GM06990 (cell line): ENCODE measurements around the gene KREMEN2.
"Not testable (repeated sequence)": the region's sequence is repeated elsewhere in the genome, so short reads cannot be mapped to it uniquely, and the experiment has no call there.

ENCODE experiments used
- DNase-seq: peaks from one replicate; pipeline ENCODE4 v3.0.0-alpha.2; 2011; ENCODE audit not compliant: insufficient read length; ENCODE audit errors: extremely low read depth
- H3K27me3 ChIP-seq: replicated peaks from 2 replicates; pipeline ENCODE4 v1.6.0; 2011; ENCODE audit warnings: low read length; ENCODE audit not compliant: control insufficient read depth, insufficient read depth
- H3K36me3 ChIP-seq: 2 replicates; pipeline ENCODE4 v1.5.1; 2011; ENCODE audit warnings: low read length; ENCODE audit not compliant: control insufficient read depth, insufficient read depth
- H3K4me3 ChIP-seq: replicated peaks from 2 replicates; pipeline ENCODE4 v1.5.1; 2011; ENCODE audit warnings: low read depth, mild to moderate bottlenecking, control low read depth, low read length
- CTCF ChIP-seq: IDR thresholded peaks from 2 replicates; pipeline ENCODE4 v1.5.1; 2011; ENCODE audit warnings: low read length, control low read depth, mild to moderate bottlenecking, inconsistent platforms; ENCODE audit not compliant: insufficient read depth, poor library complexity, severe bottlenecking

KREMEN2 gene

DNA sequence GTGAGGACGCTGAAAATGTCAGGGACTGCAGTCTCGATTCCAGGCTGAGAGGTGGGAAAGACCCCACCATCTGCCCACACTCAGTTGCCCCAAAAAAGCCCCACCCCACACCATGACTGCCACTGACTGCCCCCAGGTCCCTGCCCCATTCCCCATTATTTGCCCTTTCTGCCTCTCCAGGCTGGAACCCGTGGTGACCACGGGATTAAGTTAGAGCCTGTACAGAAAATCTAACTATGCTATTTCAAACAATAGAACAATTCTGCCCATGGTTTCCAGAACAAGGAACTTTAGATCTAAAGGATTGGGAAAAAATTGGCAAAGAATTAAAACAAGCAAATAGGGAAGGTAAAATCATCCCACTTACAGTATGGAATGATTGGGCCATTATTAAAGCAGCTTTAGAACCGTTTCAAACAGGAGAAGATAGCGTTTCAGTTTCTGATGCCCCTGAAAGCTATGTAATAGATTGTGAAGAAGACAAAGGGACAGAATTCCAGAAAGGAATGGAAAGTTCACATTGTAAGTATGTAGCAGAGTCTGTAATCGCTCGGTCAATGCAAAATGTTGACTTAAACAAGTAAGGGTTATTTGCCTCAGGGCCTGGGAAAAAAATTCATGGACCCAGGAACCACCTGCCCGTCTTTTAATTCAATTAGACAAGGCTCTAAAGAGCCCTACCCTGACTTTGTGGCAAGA, 38.0 kb upstream of the KREMEN2 start:
- Histone ChIP-seq H3K27me3 (no peaks in the 10 kb centered on the region), H3K36me3 (peaks cover 5% of the 10 kb centered on the region), H3K4me3 (no peak overlapping the region)
- no peak for DNase-seq
- no peak for TF ChIP-seq CTCF

GRCh38 chr16:2926650-2926999, 37.5 kb upstream of the KREMEN2 start:
- H3K4me3 ChIP-seq: no peak overlapping the region
- H3K36me3 ChIP-seq: peaks cover 5% of the 10 kb centered on the region
- no peak for TF ChIP-seq CTCF
- no peaks in the 10 kb centered on the region for H3K27me3 ChIP-seq
- DNase-seq: no peak

GRCh38 chr16:2927010-2927646, 36.9 kb upstream of the KREMEN2 start:
- peak; percentile 58 for DNase-seq
- no peak overlapping the region for H3K4me3 ChIP-seq
- peaks cover 5% of the 10 kb centered on the region for H3K36me3 ChIP-seq
- peak; percentile 90 for TF ChIP-seq CTCF
- no peaks in the 10 kb centered on the region for H3K27me3 ChIP-seq

DNA sequence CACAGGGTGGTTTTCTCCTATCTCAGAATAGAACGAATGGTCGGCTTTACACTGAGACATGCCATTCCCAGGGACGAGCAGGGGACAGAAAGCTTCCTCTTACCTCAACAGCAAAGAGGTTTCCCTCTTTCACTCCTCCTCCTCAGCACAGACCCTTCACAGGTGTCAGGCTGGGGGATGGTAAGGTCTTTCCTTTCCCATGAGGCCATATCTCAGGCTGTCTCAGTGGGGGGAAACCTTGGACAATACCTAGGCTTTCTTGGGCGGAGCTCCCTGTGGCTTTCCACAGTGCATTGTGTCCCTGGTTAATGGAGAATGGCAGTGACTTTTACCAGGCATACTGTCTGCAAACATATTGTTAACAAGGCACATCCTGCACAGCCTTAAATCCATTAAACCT, 35.9 kb upstream of the KREMEN2 start:
- not testable (repeated sequence) for DNase-seq, H3K36me3 ChIP-seq, H3K4me3 ChIP-seq, H3K27me3 ChIP-seq

DNA sequence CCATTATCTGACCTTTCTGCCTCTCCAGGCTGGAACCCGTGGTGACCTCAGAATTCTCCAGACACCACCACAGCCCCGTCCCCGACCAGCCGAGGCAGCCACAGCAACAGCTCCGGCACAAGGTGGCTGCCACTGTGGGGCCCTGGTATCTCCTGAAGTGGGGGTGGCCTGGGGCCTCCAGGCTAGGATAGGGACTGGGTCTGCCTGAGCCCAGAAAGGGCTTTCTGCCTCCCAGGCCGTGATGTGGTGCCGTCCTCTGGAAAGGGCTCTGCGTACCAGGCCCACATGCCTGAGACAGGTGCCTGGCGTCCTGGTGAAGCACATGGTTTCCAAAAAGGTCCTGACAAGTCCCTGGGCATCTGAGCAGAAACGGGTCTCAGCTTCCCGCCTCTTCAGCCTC, 35.3 kb upstream of the KREMEN2 start:
- H3K4me3 ChIP-seq: no peak overlapping the region
- no peak for DNase-seq
- peaks cover 11% of the 10 kb centered on the region for H3K36me3 ChIP-seq
- no peak for TF ChIP-seq CTCF
- no peaks in the 10 kb centered on the region for H3K27me3 ChIP-seq

DNA sequence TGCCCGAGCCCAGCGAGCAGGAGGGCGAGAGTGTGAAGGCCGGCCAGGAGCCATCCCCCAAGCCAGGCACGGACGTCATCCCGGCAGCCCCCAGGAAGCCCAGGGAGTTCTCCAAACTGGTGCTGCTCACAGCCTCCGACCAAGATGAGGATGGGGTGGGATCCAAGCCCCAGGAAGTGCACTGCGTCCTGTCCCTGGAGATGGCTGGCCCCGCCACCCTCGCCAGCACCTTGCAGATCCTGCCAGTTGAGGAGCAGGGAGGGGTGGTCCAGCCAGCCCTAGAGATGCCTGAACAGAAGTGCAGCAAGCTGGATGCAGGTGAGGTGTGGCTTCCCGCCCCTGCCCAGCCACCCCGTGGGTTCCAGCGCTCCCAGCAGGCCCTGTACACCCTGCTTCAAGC, 34.4 kb upstream of the KREMEN2 start:
- H3K4me3 ChIP-seq: no peak overlapping the region
- no peak for DNase-seq
- no peak for TF ChIP-seq CTCF
- peaks cover 18% of the 10 kb centered on the region for H3K36me3 ChIP-seq
- no peaks in the 10 kb centered on the region for H3K27me3 ChIP-seq
